ENCODE data around the gene WSB1. TPM values are rescaled to one million over a fixed set of nuclear protein-coding genes. Genes with fewer than 3 reads are reported as not detected.

WSB1 gene
- total and polyA plus RNA-seq, 4 donors, result 26.6 to 86.2 (median 45.8) TPM

GRCh38 chr17:27326051-27326450 is 32.1 kb downstream of the WSB1 start:
- H3K27me3 ChIP-seq (ENCODE audit: control insufficient read depth in 4 of 4, insufficient read depth in 4 of 4, low read length in 3 of 4), result no peaks in the 10 kb centered on the region
- H3K9ac ChIP-seq (ENCODE audit: low read depth in 1 of 2, low read length in 2 of 2), result no peak overlapping the region
- H3K36me3 ChIP-seq (ENCODE audit: control insufficient read depth in 4 of 4, insufficient read depth in 3 of 4, low read depth in 1 of 4, low read length in 3 of 4), result no peaks in the 10 kb centered on the region
- TF ChIP-seq NR2F2 (IDR thresholded peaks at IDR 0.05) (no peak), FOXA2 (IDR thresholded peaks at IDR 0.05) (no peak), FOXA1 (IDR thresholded peaks at IDR 0.05) (no peak), SP1 (IDR thresholded peaks at IDR 0.05) (no peak), RAD21 (IDR thresholded peaks at IDR 0.05) (no peak), YY1 (IDR thresholded peaks at IDR 0.05) (no peak), HNF4A (conservative IDR thresholded peaks at IDR 0.05) (no peak)
- TF ChIP-seq, protein P1, sequence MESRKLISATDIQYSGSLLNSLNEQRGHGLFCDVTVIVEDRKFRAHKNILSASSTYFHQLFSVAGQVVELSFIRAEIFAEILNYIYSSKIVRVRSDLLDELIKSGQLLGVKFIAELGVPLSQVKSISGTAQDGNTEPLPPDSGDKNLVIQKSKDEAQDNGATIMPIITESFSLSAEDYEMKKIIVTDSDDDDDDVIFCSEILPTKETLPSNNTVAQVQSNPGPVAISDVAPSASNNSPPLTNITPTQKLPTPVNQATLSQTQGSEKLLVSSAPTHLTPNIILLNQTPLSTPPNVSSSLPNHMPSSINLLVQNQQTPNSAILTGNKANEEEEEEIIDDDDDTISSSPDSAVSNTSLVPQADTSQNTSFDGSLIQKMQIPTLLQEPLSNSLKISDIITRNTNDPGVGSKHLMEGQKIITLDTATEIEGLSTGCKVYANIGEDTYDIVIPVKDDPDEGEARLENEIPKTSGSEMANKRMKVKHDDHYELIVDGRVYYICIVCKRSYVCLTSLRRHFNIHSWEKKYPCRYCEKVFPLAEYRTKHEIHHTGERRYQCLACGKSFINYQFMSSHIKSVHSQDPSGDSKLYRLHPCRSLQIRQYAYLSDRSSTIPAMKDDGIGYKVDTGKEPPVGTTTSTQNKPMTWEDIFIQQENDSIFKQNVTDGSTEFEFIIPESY (IDR thresholded peaks at IDR 0.05), result no peak
- TF ChIP-seq, protein P2, sequence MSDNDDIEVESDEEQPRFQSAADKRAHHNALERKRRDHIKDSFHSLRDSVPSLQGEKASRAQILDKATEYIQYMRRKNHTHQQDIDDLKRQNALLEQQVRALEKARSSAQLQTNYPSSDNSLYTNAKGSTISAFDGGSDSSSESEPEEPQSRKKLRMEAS (IDR thresholded peaks at IDR 0.05), result no peak
- TF ChIP-seq, protein P3, sequence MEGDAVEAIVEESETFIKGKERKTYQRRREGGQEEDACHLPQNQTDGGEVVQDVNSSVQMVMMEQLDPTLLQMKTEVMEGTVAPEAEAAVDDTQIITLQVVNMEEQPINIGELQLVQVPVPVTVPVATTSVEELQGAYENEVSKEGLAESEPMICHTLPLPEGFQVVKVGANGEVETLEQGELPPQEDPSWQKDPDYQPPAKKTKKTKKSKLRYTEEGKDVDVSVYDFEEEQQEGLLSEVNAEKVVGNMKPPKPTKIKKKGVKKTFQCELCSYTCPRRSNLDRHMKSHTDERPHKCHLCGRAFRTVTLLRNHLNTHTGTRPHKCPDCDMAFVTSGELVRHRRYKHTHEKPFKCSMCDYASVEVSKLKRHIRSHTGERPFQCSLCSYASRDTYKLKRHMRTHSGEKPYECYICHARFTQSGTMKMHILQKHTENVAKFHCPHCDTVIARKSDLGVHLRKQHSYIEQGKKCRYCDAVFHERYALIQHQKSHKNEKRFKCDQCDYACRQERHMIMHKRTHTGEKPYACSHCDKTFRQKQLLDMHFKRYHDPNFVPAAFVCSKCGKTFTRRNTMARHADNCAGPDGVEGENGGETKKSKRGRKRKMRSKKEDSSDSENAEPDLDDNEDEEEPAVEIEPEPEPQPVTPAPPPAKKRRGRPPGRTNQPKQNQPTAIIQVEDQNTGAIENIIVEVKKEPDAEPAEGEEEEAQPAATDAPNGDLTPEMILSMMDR (IDR thresholded peaks at IDR 0.05; ENCODE audit: low read depth, low read length, missing input control), result no peak
- H3K27ac ChIP-seq (ENCODE audit: low read depth in 1 of 2, low read length in 2 of 2), result no peak overlapping the region
- 83% methylated on average over 2 of the region's 2 CpGs for whole genome bisulfite sequencing
- H3K9me3 ChIP-seq (ENCODE audit: control insufficient read depth in 4 of 4, low read length in 3 of 4), result no peaks in the 10 kb centered on the region
- no peak for DNase-seq (ENCODE audit: low spot score)
- no peak overlapping the region for H3K4me3 ChIP-seq (ENCODE audit: low read depth in 1 of 3, low read length in 3 of 3)
- peaks cover 0 to 3% (median 3%) of the 10 kb centered on the region in 4 donors for H3K4me1 ChIP-seq (ENCODE audit: control insufficient read depth in 4 of 4, insufficient read depth in 4 of 4, low read length in 3 of 4)

- 95% methylated on average over 1 of the region's 1 CpG for whole genome bisulfite sequencing
- H3K4me3 ChIP-seq (ENCODE audit: low read depth in 1 of 3, low read length in 3 of 3), result no peak overlapping the region
- no peaks in the 10 kb centered on the region for H3K27me3 ChIP-seq (ENCODE audit: control insufficient read depth in 4 of 4, insufficient read depth in 4 of 4, low read length in 3 of 4)
- H3K4me1 ChIP-seq (ENCODE audit: control insufficient read depth in 4 of 4, insufficient read depth in 4 of 4, low read length in 3 of 4), result peaks cover 0 to 3% (median 2%) of the 10 kb centered on the region in 4 donors
- H3K9ac ChIP-seq (ENCODE audit: low read depth in 1 of 2, low read length in 2 of 2), result no peak overlapping the region
- H3K9me3 ChIP-seq (ENCODE audit: control insufficient read depth in 4 of 4, low read length in 3 of 4), result no peaks in the 10 kb centered on the region
- no peaks in the 10 kb centered on the region for H3K36me3 ChIP-seq (ENCODE audit: control insufficient read depth in 4 of 4, insufficient read depth in 3 of 4, low read depth in 1 of 4, low read length in 3 of 4)
- DNase-seq (ENCODE audit: low spot score), result no peak
- TF ChIP-seq TAF1 (conservative IDR thresholded peaks at IDR 0.05) (no peak), HNF4G (IDR thresholded peaks at IDR 0.05) (no peak), NR2F2 (IDR thresholded peaks at IDR 0.05) (no peak), SP1 (IDR thresholded peaks at IDR 0.05) (no peak), YY1 (IDR thresholded peaks at IDR 0.05) (no peak), HNF4A (conservative IDR thresholded peaks at IDR 0.05) (no peak), JUND (IDR thresholded peaks at IDR 0.05) (no peak), ATF3 (IDR thresholded peaks at IDR 0.05) (no peak), EGR1 (IDR thresholded peaks at IDR 0.05; ENCODE audit: low read depth in 2 of 2) (no peak)
- TF ChIP-seq, protein P2 (IDR thresholded peaks at IDR 0.05), result no peak
- no peak overlapping the region for H3K27ac ChIP-seq (ENCODE audit: low read depth in 1 of 2, low read length in 2 of 2)
Observed at GRCh38 chr17:27326585-27326984, 32.7 kb downstream of the WSB1 start.

DNA sequence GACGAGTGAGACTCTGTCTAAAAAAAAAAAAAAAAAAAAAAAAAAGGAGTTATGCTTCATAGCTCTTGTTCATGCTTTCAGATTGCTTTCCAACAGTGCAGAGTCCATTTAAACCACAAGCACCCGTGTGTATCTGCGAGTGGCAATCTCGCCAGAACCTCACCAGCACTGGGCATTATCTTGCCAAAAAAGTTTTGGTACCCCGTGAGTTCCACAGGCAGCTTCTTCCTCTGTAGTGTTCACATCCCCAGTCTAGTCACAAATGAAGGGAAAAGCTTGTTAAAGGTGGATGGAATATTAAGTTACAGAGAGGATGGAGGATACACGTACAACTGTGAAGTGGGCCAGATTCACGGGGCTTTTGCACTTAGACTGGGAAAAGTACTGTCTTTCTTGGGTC is 33.5 kb downstream of the WSB1 start:
- H3K4me1 ChIP-seq (ENCODE audit: control insufficient read depth in 4 of 4, insufficient read depth in 4 of 4, low read length in 3 of 4), result peaks cover 0 to 8% (median 2%) of the 10 kb centered on the region in 4 donors
- no peak overlapping the region for H3K4me3 ChIP-seq (ENCODE audit: low read depth in 1 of 3, low read length in 3 of 3)
- H3K9me3 ChIP-seq (ENCODE audit: control insufficient read depth in 4 of 4, low read length in 3 of 4), result no peaks in the 10 kb centered on the region
- no peaks in the 10 kb centered on the region for H3K36me3 ChIP-seq (ENCODE audit: control insufficient read depth in 4 of 4, insufficient read depth in 3 of 4, low read depth in 1 of 4, low read length in 3 of 4)
- H3K27ac ChIP-seq (ENCODE audit: low read depth in 1 of 2, low read length in 2 of 2), result no peak overlapping the region
- 89% methylated on average over 7 of the region's 7 CpGs for WGBS
- no peak overlapping the region for H3K9ac ChIP-seq (ENCODE audit: low read depth in 1 of 2, low read length in 2 of 2)
- TF ChIP-seq HNF4G (IDR thresholded peaks at IDR 0.05), result no peak
- TF ChIP-seq, protein P2 (IDR thresholded peaks at IDR 0.05), result no peak
- H3K27me3 ChIP-seq (ENCODE audit: control insufficient read depth in 4 of 4, insufficient read depth in 4 of 4, low read length in 3 of 4), result no peaks in the 10 kb centered on the region
- no peak for DNase-seq (ENCODE audit: low spot score)

Measured in liver (tissue), 9 donors.